OCI-LY7 (cell line): ENCODE results near the gene ENDOV. TPM values are rescaled to one million over a fixed set of nuclear protein-coding genes. Genes with fewer than 3 reads are reported as not detected.
A peak's percentile ranks its signal among the peaks of the same experiment; 100 is the strongest.

ENCODE experiments used
- BruUV-seq: library from RNA; stranded (reverse); fragments of 400-500 nt; replicated peaks from 2 replicates; lab custom pipeline; 2021; lab: Mats Ljungman, UMichigan
- CTCF ChIA-PET: fragments of 300-600 bp; sonication (Branson Sonifier 250); formaldehyde crosslinking; loops from one replicate; lab custom pipeline; 2022; ENCODE audit warnings: antibody characterized with exemption; ENCODE audit not compliant: unreplicated experiment; lab: Charles Lee
- POLR2A ChIA-PET: fragments of 300-600 bp; sonication (Branson Sonifier 250); formaldehyde crosslinking; loops from one replicate; lab custom pipeline; 2022; ENCODE audit warnings: antibody characterized with exemption; lab: Charles Lee
- DNase-seq: peaks from one replicate; pipeline ENCODE4 v3.0.0-alpha.2; 2015; ENCODE audit warnings: low spot score
- H2AFZ ChIP-seq: fragments of 200-600 bp; sonication (generic), shearing (Covaris generic); 2 replicates; pipeline ENCODE4 v1.6.1; 2014; ENCODE audit warnings: mild to moderate bottlenecking, antibody characterized with exemption, low read length, moderate library complexity
- H3K27ac ChIP-seq: fragments of 200-600 bp; sonication (generic); 2 replicates; pipeline ENCODE4 v1.5.1; 2014; ENCODE audit warnings: mixed run types, low read depth, mild to moderate bottlenecking, moderate library complexity, low read length, inconsistent platforms; ENCODE audit not compliant: poor library complexity, severe bottlenecking
- H3K36me3 ChIP-seq: fragments of 200-600 bp; sonication (generic); 2 replicates; pipeline ENCODE4 v1.6.1; 2014; ENCODE audit warnings: mild to moderate bottlenecking, antibody characterized with exemption, low read length, moderate library complexity, mixed read lengths; ENCODE audit not compliant: insufficient read depth
- H3K4me1 ChIP-seq: fragments of 200-600 bp; sonication (generic); 2 replicates; pipeline ENCODE4 v1.5.1; 2014; ENCODE audit warnings: mild to moderate bottlenecking, low read length; ENCODE audit not compliant: insufficient read depth, poor library complexity, severe bottlenecking
- H3K4me2 ChIP-seq: fragments of 200-600 bp; sonication (generic); 2 replicates; pipeline ENCODE4 v1.6.1; 2014; ENCODE audit warnings: mild to moderate bottlenecking, low read length
- H3K4me3 ChIP-seq: fragments of 200-600 bp; sonication (generic); 2 replicates; pipeline ENCODE4 v1.5.1; 2014; ENCODE audit warnings: mild to moderate bottlenecking, low read depth, low read length; ENCODE audit not compliant: poor library complexity, severe bottlenecking
- H3K79me2 ChIP-seq: fragments of 200-600 bp; sonication (generic); 2 replicates; pipeline ENCODE4 v1.6.1; 2016; ENCODE audit warnings: low read depth, mild to moderate bottlenecking, low read length, moderate library complexity, mixed read lengths; ENCODE audit not compliant: insufficient read depth
- H3K9me2 ChIP-seq: fragments of 200-600 bp; sonication (generic); 2 replicates; pipeline ENCODE4 v1.6.1; 2016; ENCODE audit warnings: mild to moderate bottlenecking, low read length, mixed read lengths; ENCODE audit not compliant: insufficient read depth
- H3K9me3 ChIP-seq: fragments of 200-600 bp; sonication (generic); 2 replicates; pipeline ENCODE4 v1.6.1; 2014; ENCODE audit warnings: mild to moderate bottlenecking, mixed run types, low read length, mixed read lengths
- H4K20me1 ChIP-seq: fragments of 200-600 bp; sonication (generic); 2 replicates; pipeline ENCODE4 v1.6.1; 2014; ENCODE audit warnings: mild to moderate bottlenecking, antibody characterized with exemption, low read length, moderate library complexity, mixed read lengths; ENCODE audit not compliant: insufficient read depth
- CTCF ChIP-seq: fragments of 200-600 bp; sonication (generic); conservative IDR thresholded peaks from 2 replicates; pipeline ENCODE4 v1.5.1; 2014; ENCODE audit warnings: mild to moderate bottlenecking, antibody characterized with exemption, low read length, moderate library complexity, mixed read lengths
- EZH2phosphoT487 ChIP-seq: fragments of 200-600 bp; sonication (generic); IDR thresholded peaks from 2 replicates; pipeline ENCODE4 v1.6.1; 2018; ENCODE audit warnings: low read depth, borderline replicate concordance, mild to moderate bottlenecking, mixed run types, antibody characterized with exemption, low read length, moderate library complexity, mixed read lengths
- intact Hi-C: fragments of 100-400 bp; cut with micrococcal nuclease; formaldehyde crosslinking; loops from one replicate; pipeline ENCODE4 v1.10.0; 2022; ENCODE audit not compliant: unreplicated experiment
- total RNA-seq, 2 experiments: library from RNA; depleted of rRNA in 1 of 2; stranded (reverse); fragments of >200 nt in 1 of 2; shearing (Covaris generic) in 1 of 2; gene quantifications; 2 replicates each; pipeline ENCODE4 v1.2.3, GENCODE V29; 2014 to 2022

Gene ENDOV
- total RNA-seq, 2 experiments from 2014 or later, result 22.4 to 33.1 TPM

GRCh38 chr17:80441133-80441578 lies 26.2 kb downstream of the ENDOV start:
- no TSS peak for BruUV-seq
- Histone ChIP-seq H3K36me3 (no peaks in the 10 kb centered on the region), H3K4me3 (no peak overlapping the region), H3K4me1 (no peaks in the 10 kb centered on the region), H3K4me2 (no peak overlapping the region), H2AFZ (no peak overlapping the region), H3K79me2 (no peaks in the 10 kb centered on the region), H3K9me3 (no peaks in the 10 kb centered on the region), H4K20me1 (no peaks in the 10 kb centered on the region), H3K27ac (no peak overlapping the region), H3K9me2 (no peaks in the 10 kb centered on the region)
- ChIA-PET POLR2A (interaction anchor here (0.7 kb wide), 1 partner anchor 14 kb away, joined by 5 read pairs; no protein-coding TSS in a partner anchor), CTCF (no interaction called here)
- DNase-seq, result peak; percentile 65
- no peak for TF ChIP-seq CTCF
- no peak for TF ChIP-seq EZH2phosphoT487
- intact Hi-C loops, result no loop called here

GRCh38 chr17:80441598-80442322 lies 26.8 kb downstream of the ENDOV start:
- no peak overlapping the region for H3K4me3 ChIP-seq
- H3K9me2 ChIP-seq, result no peaks in the 10 kb centered on the region
- no peak overlapping the region for H3K4me2 ChIP-seq
- intact Hi-C loops, result no loop called here
- H2AFZ ChIP-seq, result no peak overlapping the region
- no peaks in the 10 kb centered on the region for H3K4me1 ChIP-seq
- no peak overlapping the region for H3K27ac ChIP-seq
- no peaks in the 10 kb centered on the region for H4K20me1 ChIP-seq
- no peaks in the 10 kb centered on the region for H3K79me2 ChIP-seq
- POLR2A ChIA-PET, result interaction anchor here (0.7 kb wide), 1 partner anchor 13 kb away, joined by 5 read pairs; no protein-coding TSS in a partner anchor
- CTCF ChIA-PET, result no interaction called here
- no peaks in the 10 kb centered on the region for H3K9me3 ChIP-seq
- H3K36me3 ChIP-seq, result no peaks in the 10 kb centered on the region
- no TSS peak for BruUV-seq
- no peak for TF ChIP-seq CTCF
- no peak for TF ChIP-seq EZH2phosphoT487
- DNase-seq, result no peak

- no peaks in the 10 kb centered on the region for H3K4me1 ChIP-seq
- H3K4me3 ChIP-seq, result no peak overlapping the region
- H3K9me3 ChIP-seq, result no peaks in the 10 kb centered on the region
- no peak overlapping the region for H3K27ac ChIP-seq
- ChIA-PET CTCF (no interaction called here), POLR2A (interaction anchor here (0.9 kb wide), 1 partner anchor 12 kb away, joined by 3 read pairs; no protein-coding TSS in a partner anchor)
- no peak overlapping the region for H3K4me2 ChIP-seq
- intact Hi-C loops, result no loop called here
- H2AFZ ChIP-seq, result no peak overlapping the region
- no peaks in the 10 kb centered on the region for H3K9me2 ChIP-seq
- no peaks in the 10 kb centered on the region for H4K20me1 ChIP-seq
- TF ChIP-seq EZH2phosphoT487 (no peak), CTCF (no peak)
- H3K79me2 ChIP-seq, result no peaks in the 10 kb centered on the region
- DNase-seq, result no peak
- H3K36me3 ChIP-seq, result no peaks in the 10 kb centered on the region
- BruUV-seq, result no TSS peak
Measured at GRCh38 chr17:80442323-80442659, 27.3 kb downstream of the ENDOV start.
